Erythroblast (primary cell): ENCODE data around the gene ZNF316.

ENCODE experiments used
- GATA1 ChIP-seq: IDR thresholded peaks from 2 replicates; pipeline ENCODE4 v1.6.1; 2011; ENCODE audit warnings: low read depth, mild to moderate bottlenecking, control low read depth, low read length, moderate library complexity
- POLR2A ChIP-seq: IDR thresholded peaks from 2 replicates; pipeline ENCODE4 v1.6.1; 2011; ENCODE audit warnings: mild to moderate bottlenecking, low read length

GRCh38 chr7:6649241-6649961 lies 12.3 kb downstream of the ZNF316 start:
- no peak for TF ChIP-seq POLR2A
- no peak for TF ChIP-seq GATA1
